ENCODE data around the gene BTD.
"Not testable (repeated sequence)": the region's sequence is repeated elsewhere in the genome, so short reads cannot be mapped to it uniquely, and the experiment has no call there.

BTD gene

DNA sequence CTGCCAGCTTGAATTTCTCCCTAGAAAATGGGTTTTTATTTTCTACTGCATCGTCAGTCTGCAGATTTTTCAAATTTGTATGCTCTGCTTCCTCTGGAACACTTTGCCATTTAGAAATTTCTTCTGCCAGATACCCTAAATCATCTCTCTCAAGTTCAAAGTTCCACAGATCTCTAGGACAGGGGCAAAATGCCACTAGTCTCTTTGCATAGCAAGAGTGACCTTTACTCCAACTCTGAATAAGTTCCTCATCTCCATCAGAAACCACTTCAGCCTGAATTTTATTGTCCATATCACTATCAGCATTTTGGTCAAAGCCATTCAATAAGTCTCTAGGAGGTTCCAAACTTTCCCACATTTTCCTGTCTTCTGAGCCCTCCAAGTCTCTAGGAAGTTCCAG, 3.0 kb downstream of the BTD start:
- DNase-seq, result not testable (repeated sequence)

DNA sequence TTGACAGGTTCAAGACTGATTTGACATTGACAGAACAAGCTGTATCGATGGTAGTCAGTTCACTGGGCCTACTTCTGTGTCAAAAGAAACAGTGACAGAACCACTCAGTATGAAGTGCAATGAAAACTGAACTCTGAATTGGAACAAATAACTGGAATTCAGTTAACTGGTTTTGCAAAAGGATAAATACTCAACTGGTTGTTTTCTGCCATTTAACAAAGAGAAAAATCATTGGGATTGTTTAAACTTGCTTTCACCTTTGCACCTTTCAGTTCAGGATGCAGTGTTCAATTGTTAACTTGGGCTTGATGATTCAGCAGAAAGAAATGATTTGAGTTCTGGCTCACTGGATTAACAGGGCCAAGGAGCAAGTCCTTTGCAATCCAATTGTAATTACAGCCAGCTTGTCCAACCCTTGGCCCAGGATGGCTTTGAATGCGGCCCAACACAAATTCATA, 4.9 kb downstream of the BTD start:
- DNase-seq, result no peak

DNA sequence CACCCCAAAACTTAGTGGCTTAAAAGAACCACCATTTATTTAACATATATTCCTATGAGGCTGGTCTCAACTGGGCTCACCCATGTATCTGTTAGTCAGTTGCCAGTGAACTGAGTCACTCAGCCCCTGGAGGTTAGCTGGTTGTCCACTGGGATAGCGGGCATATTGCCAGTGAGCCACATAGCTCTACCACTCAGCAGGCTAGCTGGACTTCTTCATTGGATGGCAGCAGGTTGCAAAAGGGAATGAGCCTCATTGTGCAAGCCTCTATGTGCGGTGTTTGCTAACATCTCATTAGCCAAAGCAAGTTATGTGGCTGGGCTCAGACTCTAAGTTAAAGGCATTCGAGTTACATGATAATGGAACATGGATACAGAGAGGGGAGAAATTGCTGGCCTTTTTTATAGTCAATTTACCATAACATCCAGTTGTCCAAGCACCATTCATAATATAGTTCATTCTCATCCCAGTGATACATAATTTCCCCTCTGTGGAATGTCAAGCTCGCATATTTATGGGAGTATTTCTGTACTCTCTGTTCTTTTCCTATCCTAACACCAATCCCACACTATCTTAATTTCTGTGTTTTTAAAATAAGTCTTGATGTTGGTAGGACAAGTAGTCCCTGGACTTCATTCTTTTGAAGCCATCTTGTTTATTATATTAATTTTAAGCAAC, 8.7 kb downstream of the BTD start:
- peak; percentile 37 for DNase-seq

DNA sequence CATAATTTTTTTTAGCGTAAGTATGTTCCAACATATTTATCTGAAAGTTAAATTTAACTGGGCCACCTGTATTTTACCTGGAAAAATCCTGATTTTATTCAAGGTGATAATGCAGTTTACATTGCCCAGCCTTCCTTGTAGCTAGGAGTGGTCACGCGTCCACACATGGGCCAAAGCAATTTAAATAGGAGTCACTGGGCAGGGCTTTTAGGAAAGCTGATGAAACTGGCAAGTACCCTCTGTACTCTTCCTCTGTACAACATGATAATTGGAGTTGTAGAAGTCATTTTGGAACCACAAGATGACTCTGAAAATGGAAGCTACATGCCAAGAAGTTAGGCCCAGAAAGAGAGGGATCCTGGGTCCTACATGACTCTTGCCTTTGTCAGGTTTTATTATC, 9.5 kb downstream of the BTD start:
- no peak for DNase-seq

DNA sequence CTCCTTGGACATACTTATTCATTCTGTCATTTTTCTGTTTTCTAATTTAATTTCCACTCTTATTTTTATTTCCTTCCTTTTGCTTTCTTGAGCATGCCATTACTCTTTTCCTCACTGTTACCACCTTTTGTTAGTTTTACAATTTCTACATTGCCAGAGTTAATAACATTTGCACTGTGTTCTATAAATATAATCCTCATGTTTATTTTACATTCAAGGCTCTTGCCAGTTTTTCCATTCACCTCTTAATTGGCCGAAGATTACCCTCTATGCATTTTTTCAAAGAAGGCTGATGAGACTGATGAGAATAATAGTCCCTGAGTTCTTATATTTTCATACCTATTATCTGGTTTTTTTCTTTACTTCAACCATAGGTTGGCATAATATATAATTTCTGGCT, 10.5 kb downstream of the BTD start:
- DNase-seq, result no peak

DNA sequence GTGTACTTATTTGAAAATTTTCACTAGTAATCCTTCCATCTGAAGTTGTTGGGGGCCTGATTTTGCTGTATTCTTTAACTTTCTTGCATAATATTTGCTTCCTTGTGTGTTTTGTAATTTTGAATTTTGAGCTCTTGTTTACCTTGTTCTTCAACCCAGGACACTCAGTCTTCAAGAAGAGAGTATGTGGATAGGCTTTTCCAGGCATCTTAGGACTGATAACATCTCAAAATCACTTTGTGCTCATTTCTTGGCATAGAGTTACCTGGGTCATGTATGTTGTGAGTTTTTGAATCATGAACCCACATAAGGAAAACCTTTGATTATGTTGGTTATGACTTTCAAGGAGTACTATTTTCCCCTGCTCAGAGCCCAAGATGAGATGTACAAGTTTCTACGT, 13.4 kb downstream of the BTD start:
- DNase-seq, result no peak

DNA sequence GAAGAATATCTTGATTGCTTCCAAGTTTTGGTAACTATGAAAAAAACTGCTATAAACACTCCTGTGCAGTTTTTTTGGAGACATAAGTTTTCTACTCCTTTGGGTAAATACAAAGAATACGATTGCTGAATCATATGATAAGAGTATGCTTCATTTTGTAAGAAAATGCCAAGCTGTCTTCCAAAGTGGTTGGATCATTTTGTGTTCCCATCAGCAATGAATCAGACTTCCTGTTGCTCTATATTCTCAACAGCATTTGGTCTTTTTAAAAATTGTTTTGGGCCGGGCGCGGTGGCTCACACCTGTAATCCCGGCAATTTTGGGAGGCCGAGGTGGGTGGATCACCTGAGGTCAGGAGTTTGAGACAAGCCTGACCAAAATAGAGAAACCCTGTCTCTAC, 14.5 kb downstream of the BTD start:
- no peak for DNase-seq

DNA sequence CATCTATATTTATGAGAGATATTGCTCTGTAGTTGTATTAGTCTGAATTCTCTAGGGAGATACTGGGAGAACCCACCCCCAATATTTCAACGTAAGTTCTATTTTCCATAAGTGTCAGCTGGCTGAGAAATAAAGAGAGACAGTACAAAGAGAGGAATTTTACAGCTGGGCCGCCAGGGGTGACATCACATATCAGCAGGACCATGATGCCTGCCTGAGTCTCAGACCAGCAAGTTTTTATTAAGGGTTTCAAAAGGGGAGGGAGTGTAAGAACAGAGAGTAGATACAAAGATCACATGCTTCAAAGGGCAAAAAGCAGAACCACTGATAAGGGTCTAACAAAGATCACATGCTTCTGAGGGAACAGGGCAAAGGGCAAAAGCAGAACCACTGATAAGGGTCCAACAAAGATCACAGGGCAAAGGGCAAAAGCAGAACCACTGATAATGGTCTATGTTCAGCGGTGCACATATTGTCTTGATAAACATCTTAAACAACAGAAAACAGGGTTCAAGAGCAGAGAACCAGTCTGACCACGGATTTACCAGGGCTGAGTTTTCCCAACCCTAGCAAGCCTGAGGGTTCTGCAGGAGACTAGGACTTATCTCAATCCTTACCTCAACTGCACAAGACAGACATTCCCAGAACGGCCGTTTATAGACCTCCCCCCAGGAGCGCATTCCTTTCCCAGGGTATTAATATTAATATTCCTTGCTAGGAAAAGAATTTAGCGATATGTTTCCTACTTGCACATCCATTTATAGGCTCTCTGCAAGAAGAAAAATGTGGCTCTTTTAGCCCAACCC, 18.3 kb downstream of the BTD start:
- not testable (repeated sequence) for DNase-seq

DNA sequence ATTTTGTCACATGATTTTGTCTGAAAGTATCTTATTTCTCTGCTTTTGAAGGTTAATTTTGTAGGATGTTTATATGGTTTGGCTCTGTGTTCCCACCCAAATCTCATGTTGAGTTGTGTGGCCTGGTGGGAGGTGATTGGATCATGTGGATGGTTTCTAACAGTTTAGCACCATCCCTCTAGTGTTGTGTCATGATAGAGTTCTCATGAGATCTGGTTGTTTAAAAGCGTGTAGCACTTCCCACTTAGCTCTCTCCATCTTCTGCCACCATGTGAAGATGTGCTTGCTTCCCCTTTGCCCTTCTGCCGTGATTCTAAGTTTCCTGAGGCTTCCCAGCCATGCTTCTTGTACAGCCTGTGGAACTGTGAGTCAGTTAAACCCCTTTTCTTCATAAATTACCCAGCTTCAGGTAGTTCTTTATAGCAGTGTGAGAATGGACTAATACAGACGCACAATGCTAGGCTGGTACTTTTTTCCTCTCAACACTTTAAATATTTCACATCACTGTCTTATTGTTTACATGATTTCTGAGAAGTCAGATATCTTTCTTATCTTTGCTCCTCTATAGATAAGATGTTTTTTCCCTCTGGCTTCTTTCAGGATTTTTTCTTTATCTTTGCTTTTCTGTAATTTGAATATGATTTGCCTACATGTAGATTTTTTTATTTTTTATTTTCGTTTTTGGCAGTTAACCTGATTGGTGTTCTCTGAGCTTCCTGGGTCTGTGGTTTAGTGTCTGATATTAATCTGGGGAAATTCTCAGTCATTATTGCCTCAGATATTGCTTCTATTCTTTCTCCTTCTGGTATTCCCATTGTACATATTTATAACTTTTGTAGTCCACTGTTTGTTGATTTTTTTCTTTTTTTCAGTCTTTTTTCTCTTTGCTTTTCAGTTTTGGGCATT, 22.2 kb downstream of the BTD start:
- no peak for DNase-seq

DNA sequence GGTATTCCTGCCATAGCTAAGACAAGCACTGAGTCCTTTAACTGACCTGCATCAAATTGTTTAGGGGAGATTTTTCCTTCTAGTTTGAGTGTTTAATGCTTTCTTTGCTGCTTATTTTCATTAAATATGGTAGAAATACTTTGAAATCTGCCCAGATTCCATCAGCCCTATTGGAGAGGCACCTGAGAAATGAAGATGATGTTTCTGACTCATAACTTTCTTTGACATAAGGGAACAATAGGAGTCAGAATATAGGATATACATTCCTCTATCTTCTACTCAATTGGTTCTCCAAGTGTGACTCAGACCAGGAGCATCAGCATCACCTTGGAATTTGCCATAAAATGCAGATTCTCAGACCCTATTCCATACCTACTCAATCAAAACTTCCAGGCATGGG, 27.4 kb downstream of the BTD start:
- no peak for DNase-seq

DNA sequence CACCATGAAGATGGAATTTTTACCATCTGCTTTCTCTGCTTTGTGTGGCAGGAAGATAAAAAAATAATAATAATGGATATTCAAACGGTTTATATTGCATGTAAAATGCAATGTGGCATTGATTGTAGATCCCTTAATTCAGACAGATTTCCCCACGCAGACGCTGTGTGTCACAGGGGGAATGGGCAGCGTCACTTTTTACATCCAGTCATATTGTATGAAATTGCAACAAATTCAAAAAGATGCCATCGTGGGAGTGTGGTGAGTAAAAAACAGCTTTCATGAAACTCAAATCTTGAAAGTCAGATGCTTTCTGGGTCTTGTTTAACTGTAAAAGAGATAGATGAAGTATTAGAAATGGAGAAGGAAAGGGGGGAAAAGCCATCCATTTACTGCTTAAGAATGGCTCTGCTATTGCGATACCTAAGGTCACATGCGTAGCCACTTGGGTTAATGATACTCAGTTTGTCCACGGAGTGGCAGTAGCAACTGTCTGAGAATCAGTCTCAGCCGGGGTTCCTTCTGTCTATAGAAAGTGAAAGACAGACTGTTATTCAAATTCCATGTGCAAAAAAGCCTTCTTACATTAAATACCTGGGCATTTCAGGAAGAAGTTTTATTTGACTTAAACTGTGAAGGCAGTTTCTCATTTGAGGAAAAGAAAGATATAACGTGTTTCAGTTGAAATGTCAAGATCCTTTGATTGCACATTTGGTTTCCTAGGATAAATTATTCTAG, 28.5 kb downstream of the BTD start:
- DNase-seq, result peak; percentile 90

DNA sequence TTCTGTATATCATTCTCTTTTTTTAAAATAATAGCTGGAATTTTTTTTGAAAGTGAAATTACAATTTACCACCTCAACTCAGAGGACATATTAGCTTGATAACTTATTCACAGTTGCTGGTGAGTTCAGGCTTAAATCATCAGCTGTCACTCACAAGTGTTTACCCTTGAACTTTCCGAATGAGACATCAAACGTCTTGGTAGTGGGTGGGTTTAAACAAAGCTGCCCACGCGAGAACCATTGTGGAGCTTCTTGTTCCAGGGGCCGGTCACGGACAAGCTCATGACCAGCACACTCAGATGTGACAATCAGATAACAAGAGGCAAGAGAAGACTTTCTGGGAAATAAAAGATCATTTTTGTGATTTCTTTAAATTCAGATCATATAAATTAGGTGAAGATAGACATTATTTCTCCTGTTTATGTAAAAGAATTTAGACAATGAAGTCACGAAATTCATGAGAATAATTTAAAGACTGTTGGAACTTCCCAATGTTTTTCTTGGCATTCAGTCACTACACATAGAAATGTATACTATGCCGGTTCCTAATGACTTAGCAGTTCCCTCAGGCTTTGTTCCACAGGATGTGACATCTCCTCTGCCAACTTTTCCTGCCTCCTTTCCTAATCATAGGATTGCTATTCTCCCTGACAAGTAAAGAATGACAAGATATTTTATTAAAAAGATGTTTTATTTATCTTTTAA, 29.3 kb downstream of the BTD start:
- DNase-seq, result peak; percentile 51

DNA sequence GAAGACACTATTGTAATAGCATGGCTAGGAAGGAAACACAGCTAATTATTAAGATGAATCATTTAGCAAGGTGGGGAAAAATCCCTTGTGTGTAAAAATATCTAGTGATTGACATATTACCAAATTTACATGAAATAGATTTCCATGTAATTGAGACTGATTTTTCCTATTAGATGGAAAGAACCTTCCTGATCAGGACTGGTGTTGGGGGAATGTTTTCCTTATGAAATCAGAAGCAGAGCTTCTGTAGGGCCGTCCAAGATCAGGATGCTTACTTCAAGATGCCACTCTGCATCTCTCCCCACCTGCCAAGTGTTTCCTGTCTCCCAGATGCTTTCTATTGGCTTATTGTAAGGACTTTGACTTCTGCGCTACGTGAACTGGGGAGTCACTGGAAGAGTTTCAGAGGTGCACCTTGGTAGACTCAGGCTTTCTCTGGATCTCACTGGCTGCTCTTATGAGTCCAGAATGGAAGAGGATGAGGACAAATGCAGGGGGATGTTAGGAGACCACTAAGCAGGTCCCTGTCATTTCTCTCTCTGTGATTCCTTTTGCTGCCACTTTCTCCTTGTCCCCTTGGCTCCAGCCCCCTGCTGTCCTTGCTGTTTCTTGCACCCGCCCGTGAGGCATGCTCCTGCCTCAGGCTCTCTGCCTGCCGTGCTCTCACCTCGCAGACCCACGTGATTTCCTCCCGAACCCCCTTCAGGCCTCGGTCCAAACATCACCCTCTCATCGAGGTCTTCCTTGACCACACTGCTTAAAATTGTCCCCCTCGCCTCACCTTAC, 30.1 kb downstream of the BTD start:
- DNase-seq, result no peak

DNA sequence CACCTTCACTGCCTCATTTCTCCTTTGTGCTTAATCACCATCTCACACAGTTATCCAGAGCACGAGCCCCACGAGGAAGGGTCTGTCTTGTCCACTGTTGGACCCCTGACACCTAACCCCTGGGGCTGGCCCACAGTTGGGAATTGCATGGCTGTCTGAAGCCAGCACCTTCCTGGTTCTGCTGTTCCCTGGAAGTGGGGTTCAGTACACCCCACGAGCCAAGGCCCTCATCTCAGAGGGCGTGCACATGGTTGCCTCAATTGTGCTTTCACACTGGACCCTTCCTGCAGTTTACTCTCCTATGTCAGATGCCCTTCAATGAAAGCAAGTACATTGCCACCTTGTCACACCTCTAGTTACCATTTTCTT, 30.7 kb downstream of the BTD start:
- DNase-seq, result no peak

DNA sequence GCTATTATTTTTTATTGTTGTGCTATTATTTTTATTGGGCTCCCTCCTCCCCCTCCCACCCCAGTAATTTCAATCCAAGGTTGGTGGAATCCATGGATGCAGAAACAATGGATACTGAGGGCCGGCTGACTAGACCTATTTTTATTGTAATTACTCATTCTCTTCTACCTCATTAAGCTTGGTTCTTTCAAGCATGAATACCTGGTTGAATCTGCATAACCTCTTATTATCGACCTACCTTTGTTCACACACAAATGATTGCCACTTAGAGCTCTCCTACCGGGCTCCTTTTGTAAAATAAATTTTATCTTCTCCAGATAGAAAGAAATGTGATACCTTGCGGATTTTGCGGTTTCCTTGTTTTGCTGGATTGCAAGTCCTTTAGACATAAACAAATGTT, 31.6 kb downstream of the BTD start:
- no peak for DNase-seq

DNA sequence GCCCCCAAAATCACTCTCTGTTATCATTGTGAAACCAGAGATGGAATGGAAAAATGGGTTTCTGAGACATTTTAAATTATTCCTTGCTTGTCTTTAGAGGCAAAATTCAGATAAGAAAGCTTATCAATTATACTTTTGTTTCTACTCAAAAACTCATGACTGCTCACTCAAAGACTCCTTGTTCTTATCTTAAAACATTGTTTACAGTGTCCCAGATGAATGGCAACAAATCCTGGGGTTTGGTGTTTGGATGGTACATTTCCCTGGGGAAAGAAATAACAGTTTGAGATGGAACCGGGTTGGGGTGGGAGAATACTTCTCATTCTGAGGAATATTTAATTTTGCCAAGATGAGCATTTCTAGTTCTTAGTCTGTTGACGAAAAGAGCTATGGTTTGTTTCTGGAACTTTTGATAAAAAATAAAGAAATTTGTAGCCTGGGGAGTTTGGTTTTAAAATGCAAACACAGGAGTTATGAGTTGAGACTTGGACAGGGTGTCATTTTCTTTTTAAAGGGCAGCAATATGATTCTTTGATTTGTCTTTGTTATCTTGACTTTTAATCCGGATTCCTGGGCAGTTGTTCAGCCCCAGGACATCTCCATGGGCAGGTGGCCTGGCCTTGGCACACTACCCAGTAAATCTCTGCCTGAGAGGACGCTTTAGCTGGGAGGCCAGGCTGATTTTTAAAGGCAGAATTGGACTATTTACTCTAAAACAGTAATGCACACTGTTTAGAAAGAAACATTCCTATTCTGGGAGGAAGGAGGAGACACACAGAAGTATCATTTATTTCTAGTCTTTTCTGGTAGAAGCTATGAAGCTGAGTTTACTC, 32.4 kb downstream of the BTD start:
- no peak for DNase-seq

DNA sequence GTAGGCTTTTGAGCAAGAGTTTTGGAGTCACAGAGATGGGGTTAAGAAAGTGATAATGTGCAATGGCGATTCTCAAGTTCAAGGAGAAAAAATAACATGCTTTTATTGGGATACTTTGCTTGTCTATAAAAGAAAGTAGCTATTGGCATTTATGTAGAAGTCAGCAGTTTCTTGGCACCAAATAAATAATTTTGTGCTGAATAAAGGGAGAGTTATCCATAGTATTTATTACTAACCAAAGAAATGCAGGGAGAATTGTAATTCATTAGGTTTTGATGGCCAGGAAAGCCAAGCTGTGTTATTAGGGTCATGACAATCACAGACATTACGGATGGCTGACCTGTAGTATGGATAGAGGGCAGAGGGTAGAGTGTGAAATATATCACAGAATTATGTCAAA, 33.1 kb downstream of the BTD start:
- no peak for DNase-seq

DNA sequence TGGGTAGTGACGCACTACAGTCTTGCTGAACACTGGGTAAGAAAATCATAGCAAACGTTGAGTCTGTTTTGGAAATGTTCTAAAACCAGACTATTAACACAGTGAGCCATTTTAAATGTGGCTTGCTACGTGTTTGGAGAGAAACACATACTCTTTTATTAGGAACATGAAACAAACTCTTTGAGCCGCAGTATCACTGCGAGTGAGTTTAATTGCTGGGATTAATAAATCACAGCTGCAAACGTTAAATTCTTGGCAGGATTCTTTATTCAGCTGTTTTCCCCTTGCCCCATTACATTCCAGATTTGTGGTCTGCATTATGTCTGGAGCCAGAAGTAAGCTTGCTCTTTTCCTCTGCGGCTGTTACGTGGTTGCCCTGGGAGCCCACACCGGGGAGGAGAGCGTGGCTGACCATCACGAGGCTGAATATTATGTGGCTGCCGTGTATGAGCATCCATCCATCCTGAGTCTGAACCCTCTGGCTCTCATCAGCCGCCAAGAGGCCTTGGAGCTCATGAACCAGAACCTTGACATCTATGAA, 33.6 kb downstream of the BTD start:
- no peak for DNase-seq

DNA sequence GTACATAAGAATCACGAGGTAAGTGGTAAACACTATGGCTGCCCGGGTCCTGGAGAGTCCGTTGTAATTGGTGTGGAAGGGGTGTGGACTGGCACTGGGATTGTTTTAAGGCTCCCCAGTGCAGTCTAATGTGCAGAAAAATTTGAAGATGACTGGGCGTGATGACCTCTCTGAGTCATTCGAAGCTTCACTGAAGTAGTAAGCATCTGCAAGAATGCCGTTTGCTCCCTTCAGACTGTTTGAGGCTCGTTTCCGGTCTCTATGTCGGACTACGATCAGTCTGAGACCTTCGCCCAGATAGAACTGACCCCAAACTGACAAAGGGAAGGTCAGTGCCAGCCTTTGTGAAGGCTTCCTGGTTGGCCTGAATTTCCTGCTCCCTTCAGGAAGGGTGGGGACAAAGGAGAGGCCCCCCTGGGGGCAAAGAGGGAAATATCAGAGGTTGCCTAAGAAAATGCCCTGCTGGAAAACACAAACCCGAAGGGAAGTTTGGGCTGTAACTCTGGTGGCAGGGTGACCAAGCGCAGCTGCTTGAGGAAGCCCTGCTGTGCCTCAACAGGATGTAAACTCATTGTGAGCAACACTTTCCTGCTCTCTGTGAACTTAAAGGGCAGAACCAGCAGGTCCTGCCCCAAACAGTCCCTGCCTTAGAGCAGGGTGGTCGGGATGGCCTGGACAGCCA, 34.6 kb downstream of the BTD start:
- peak; percentile 65 for DNase-seq
